ENCODE data around the gene RPL36.

- TF ChIP-seq ZNF274 (IDR thresholded peaks at IDR 0.05; ENCODE audit: borderline replicate concordance, extremely low read depth, low read length) (no peak), ATF3 (IDR thresholded peaks at IDR 0.05; ENCODE audit: insufficient read depth, low read depth, low read length) (no peak), EZH2 (IDR thresholded peaks at IDR 0.05; ENCODE audit: low read depth, low read length, severe bottlenecking) (no peak), EP300 (IDR thresholded peaks at IDR 0.05; ENCODE audit: borderline replicate concordance in 1 of 2, low read depth in 2 of 2, low read length in 2 of 2) (no peak), YY1 (IDR thresholded peaks at IDR 0.05; ENCODE audit: low read depth, low read length) (no peak), E2F6 (IDR thresholded peaks at IDR 0.05) (no peak), BCL11A (IDR thresholded peaks at IDR 0.05; ENCODE audit: low read depth in 2 of 2, low read length in 2 of 2) (no peak)
Measured at GRCh38 chr19:5655412-5655811, 34.7 kb upstream of the RPL36 start.
